Endothelial cell of umbilical vein (primary cell): ENCODE measurements around the gene FBXO11. TPM values are rescaled to one million over a fixed set of nuclear protein-coding genes. Genes with fewer than 3 reads are reported as not detected.
"Not testable (repeated sequence)": the region's sequence is repeated elsewhere in the genome, so short reads cannot be mapped to it uniquely, and the experiment has no call there.

ENCODE experiments used
- BruUV-seq: library from RNA; stranded (reverse); fragments of 400-500 nt; replicated peaks from 2 replicates; lab custom pipeline; 2021; lab: Mats Ljungman, UMichigan
- CTCF ChIA-PET: fragments of 300-600, 350-600 bp; sonication (Branson Sonifier 250); formaldehyde crosslinking; loops from one replicate; lab custom pipeline; 2021; ENCODE audit warnings: antibody characterized with exemption, inconsistent platforms; lab: Charles Lee
- POLR2A ChIA-PET: fragments of 300-600, 350-600 bp; sonication (Branson Sonifier 250); formaldehyde crosslinking; loops from one replicate; lab custom pipeline; 2021; ENCODE audit warnings: antibody characterized with exemption, inconsistent platforms; lab: Charles Lee
- DNase-seq: peaks from one replicate; pipeline ENCODE4 v3.0.0-alpha.2; 2011; ENCODE audit warnings: low read depth, low spot score
- FAIRE-seq: peaks from 2 replicates; lab custom pipeline; 2011; peaks lifted over from hg19 to GRCh38; lab: Jason Lieb, UNC
- H2AFZ ChIP-seq: 2 replicates; pipeline ENCODE4 v1.6.0; 2012; ENCODE audit warnings: low read depth, low read length, control low read depth, inconsistent platforms
- H3K27ac ChIP-seq: 2 replicates; pipeline ENCODE4 v1.5.1; 2011; ENCODE audit warnings: low read depth, mild to moderate bottlenecking, control low read depth, low read length, moderate library complexity; ENCODE audit not compliant: insufficient read depth
- H3K27me3 ChIP-seq, 2 experiments: 2 replicates each; pipeline versions ENCODE4 v1.6.0 to v1.6.1; 2011; ENCODE audit warnings: low read length in 2 of 2, mixed read lengths in 1 of 2; ENCODE audit not compliant: control insufficient read depth in 2 of 2, insufficient read depth in 2 of 2
- H3K36me3 ChIP-seq, 2 experiments: 2 replicates in 1 of 2; 3 replicates in 1 of 2; pipeline ENCODE4 v1.5.1; 2011; ENCODE audit warnings: low read length in 2 of 2, mild to moderate bottlenecking in 1 of 2, moderate library complexity in 1 of 2; ENCODE audit not compliant: control insufficient read depth in 2 of 2, insufficient read depth in 2 of 2; ENCODE audit errors: extremely low read depth in 1 of 2
- H3K4me1 ChIP-seq: 3 replicates; pipeline ENCODE4 v1.5.1; 2011; ENCODE audit warnings: mild to moderate bottlenecking, low read length; ENCODE audit not compliant: control insufficient read depth, insufficient read depth; ENCODE audit errors: extremely low read depth
- H3K4me2 ChIP-seq: 2 replicates; pipeline ENCODE4 v1.6.1; 2011; ENCODE audit warnings: low read length, control low read depth, mixed read lengths; ENCODE audit not compliant: insufficient read depth
- H3K4me3 ChIP-seq, 3 experiments: fragments of 200-600 bp in 1 of 3; sonication (generic), shearing (Covaris generic) in 1 of 3; replicated peaks in 1 of 3; 2 replicates each; pipeline ENCODE4 v1.5.1; 2011 to 2016; ENCODE audit warnings: control low read depth in 3 of 3, low read length in 3 of 3, mild to moderate bottlenecking in 2 of 3, inconsistent platforms in 1 of 3, low read depth in 1 of 3, moderate library complexity in 1 of 3; ENCODE audit not compliant: insufficient read depth in 1 of 3
- H3K79me2 ChIP-seq: 2 replicates; pipeline ENCODE4 v1.6.0; 2012; ENCODE audit warnings: low read length, inconsistent platforms; ENCODE audit not compliant: control insufficient read depth, insufficient read depth
- H3K9ac ChIP-seq: replicated peaks from 2 replicates; pipeline ENCODE3; 2011; ENCODE audit warnings: low read length, control low read depth; ENCODE audit not compliant: insufficient read depth; ENCODE audit errors: extremely low read depth
- H3K9me1 ChIP-seq: replicated peaks from 3 replicates; pipeline ENCODE4 v1.6.0; 2011; ENCODE audit warnings: mild to moderate bottlenecking, low read length; ENCODE audit not compliant: control insufficient read depth, insufficient read depth; ENCODE audit errors: extremely low read depth
- H3K9me3 ChIP-seq: replicated peaks from 2 replicates; pipeline ENCODE4 v1.5.1; 2012; ENCODE audit warnings: low read length, inconsistent platforms; ENCODE audit not compliant: control insufficient read depth, insufficient read depth
- H4K20me1 ChIP-seq: replicated peaks from 2 replicates; pipeline ENCODE3; 2011; ENCODE audit warnings: mild to moderate bottlenecking, low read length; ENCODE audit not compliant: control insufficient read depth, insufficient read depth; ENCODE audit errors: extremely low read depth
- FOS ChIP-seq: IDR thresholded peaks from 2 replicates; pipeline ENCODE4 v1.6.1; 2011; ENCODE audit warnings: mild to moderate bottlenecking, low read length, moderate library complexity, borderline replicate concordance; ENCODE audit not compliant: insufficient read depth
- JUN ChIP-seq: IDR thresholded peaks from 2 replicates; pipeline ENCODE4 v1.6.1; 2011; ENCODE audit warnings: borderline replicate concordance, low read depth; ENCODE audit not compliant: insufficient read length, insufficient read depth
- dilution Hi-C: fragments of 300-500 bp; cut with MboI; formaldehyde crosslinking; loops from one replicate; pipeline ENCODE4 v1.15.0; 2019; ENCODE audit warnings: low sequenced_read_pairs; ENCODE audit not compliant: extremely low pct_ligation_motif_present
- intact Hi-C: fragments of 100-400 bp; cut with micrococcal nuclease; formaldehyde crosslinking; loops from one replicate; pipeline ENCODE4 v1.10.0; 2022
- polyA plus RNA-seq, 4 experiments: library from polyadenylated mRNA; depleted of rRNA in 3 of 4; stranded (reverse) in 3 of 4; unstranded in 1 of 4; fragments of >200 nt; gene quantifications; 2 replicates each; pipeline versions ENCODE4 v1.2.1 to v1.2.3, GENCODE V29; 2011 to 2012; ENCODE audit warnings: missing spikeins in 1 of 4
- total RNA-seq: library from RNA; stranded (reverse); gene quantifications from 2 replicates; pipeline ENCODE4 v1.2.3, GENCODE V29; 2021

The FBXO11 gene
- total and polyA plus RNA-seq, 2 donors (not counting 3 experiments of a cell fraction or from before 2014, with no cell fraction given), result 23.4 to 59.6 TPM

DNA sequence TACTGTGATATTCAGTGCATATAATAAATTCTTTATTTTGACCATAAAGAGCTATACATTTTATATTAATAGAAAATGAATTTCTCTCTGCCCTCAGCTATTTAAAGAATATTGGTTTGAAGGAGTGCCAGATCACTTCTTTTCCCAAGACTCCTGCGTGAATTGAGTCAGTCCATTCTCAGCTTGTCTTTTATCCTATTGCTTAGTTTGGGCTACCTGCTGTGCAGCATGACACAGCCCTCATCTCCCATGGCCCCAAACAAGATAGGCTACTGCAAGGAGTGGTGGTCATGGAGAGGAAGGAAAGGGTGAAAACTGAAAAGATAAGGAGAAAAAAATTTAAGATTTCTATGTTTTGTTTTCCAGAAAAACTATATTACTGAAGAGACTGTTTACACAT lies 10.1 kb upstream of the FBXO11 start:
- ChIA-PET CTCF (interaction anchor here (0.9 to 1.3 kb wide), 2 partner anchors 9 to 58 kb away, joined by 3 to 10 read pairs; partner anchors contain the start of gene FBXO11), POLR2A (no interaction called here)
- Histone ChIP-seq H3K9me1 (no peaks in the 10 kb centered on the region), H3K27me3 (peaks cover 0 to 3% of the 10 kb centered on the region in 2 experiments), H3K9ac (no peak overlapping the region), H3K79me2 (no peaks in the 10 kb centered on the region), H3K4me2 (no peak overlapping the region), H3K4me3 (no peak overlapping the region), H2AFZ (no peak overlapping the region), H4K20me1 (no peaks in the 10 kb centered on the region), H3K9me3 (no peaks in the 10 kb centered on the region), H3K4me1 (no peaks in the 10 kb centered on the region), H3K36me3 (no peaks in the 10 kb centered on the region), H3K27ac (no peak overlapping the region)
- TF ChIP-seq JUN (no peak), FOS (no peak)
- intact Hi-C loops, result no loop called here
- dilution Hi-C loops, result no loop called here
- BruUV-seq, result no TSS peak
- FAIRE-seq, result no peak
- DNase-seq, result no peak

DNA sequence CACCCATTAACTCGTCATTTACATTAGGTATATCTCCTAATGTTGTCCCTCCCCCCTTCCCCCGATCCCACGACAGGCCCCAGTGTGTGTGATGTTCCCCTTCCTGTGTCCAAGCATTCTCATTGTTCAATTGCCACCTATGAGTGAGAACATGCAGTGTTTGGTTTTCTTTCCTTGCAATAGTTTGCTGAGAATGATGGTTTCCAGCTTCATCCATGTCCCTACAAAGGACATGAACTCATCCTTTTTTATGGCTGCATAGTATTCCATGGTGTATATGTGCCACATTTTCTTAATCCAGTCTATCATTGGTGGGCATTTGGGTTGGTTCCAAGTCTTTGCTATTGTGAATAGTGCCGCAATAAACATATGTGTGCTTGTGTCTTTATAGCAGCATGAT lies 4.4 kb upstream of the FBXO11 start:
- CTCF ChIA-PET, result interaction anchor here (1.3 kb wide), 1 partner anchor 196 kb away, joined by 4 read pairs; no protein-coding TSS in a partner anchor

More for the DNA sequence above, 4.4 kb upstream of the FBXO11 start:
- H3K4me2 ChIP-seq, H3K9me3 ChIP-seq, H3K27ac ChIP-seq, H3K4me1 ChIP-seq, DNase-seq, FAIRE-seq, H3K9me1 ChIP-seq, H3K36me3 ChIP-seq, H4K20me1 ChIP-seq, H3K27me3 ChIP-seq, POLR2A ChIA-PET, H3K9ac ChIP-seq, intact Hi-C loops, H2AFZ ChIP-seq, BruUV-seq, H3K79me2 ChIP-seq, H3K4me3 ChIP-seq, dilution Hi-C loops: not testable (repeated sequence)
